GM13977 (cell line): ENCODE results near the gene OPA3.
A peak's percentile ranks its signal among the peaks of the same experiment; 100 is the strongest.

ENCODE experiments used
- DNase-seq: peaks from one replicate; pipeline ENCODE4 v3.0.0; 2012; ENCODE audit warnings: low spot score
- CTCF ChIP-seq: IDR thresholded peaks from 2 replicates; pipeline ENCODE4 v1.5.1; 2012; ENCODE audit warnings: mild to moderate bottlenecking, control low read depth; ENCODE audit not compliant: insufficient read depth; ENCODE audit errors: extremely low read depth, missing control alignments
- in situ Hi-C: fragments of 300-500 bp; cut with MboI; formaldehyde crosslinking; loops from one replicate; pipeline ENCODE4 v1.12.0; 2022; ENCODE audit warnings: low sequenced_read_pairs, low pct_unique_long_range_greater_than_20kb, mixed read lengths, inconsistent platforms; ENCODE audit not compliant: unreplicated experiment

Gene OPA3

GRCh38 chr19:45506989-45507871, 77.4 kb downstream of the OPA3 start, which contains the start of gene VASP:
Gene VASP, plus strand, starts transcription at chr19:45507479. Its CDS starts 293 bp downstream, at chr19:45507772.
- in situ Hi-C loops: no loop called here
- peak; percentile 90 for DNase-seq
- TF ChIP-seq CTCF: no peak

DNA sequence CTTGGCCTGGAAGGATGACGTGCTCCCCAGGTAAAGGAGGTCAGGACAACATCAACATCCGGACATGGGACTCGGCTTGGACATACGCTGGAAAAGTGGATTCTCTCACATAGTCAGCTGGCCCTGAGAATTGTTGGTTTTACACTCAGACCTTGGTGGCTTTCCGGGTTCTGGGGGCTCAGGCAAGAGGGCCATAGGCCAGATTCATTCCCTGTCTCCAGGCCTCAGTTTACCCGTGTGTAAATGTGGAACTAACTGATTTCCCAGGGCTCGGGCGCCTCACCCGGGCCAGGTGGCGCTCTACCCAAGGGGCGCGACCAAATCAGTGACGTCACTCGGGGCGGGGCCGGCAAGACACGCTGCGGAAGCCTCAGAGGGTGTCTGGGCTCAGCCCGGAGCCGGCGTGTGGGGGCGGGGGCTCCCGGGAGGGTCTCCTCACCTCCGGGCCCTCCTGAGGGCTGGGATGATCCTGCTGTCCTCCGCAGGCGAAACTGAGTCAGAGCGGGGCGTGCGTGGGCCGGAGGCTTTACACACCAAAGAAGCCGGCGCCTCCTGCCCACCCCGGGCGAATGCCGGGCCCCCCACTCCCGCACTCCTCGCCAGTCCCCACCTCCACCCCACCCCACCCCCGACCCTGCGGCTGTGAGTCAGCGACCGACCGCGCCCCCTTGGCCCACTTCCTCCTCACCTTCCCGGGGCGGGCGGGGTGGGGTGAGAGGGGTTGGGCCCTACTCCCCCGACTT, 78.2 kb downstream of the OPA3 start:
- peak; percentile 95 for DNase-seq
- peak; percentile 84 for TF ChIP-seq CTCF
- in situ Hi-C loops: no loop called here

GRCh38 chr19:45505996-45506245, 78.7 kb downstream of the OPA3 start:
- DNase-seq: no peak
- TF ChIP-seq CTCF: no peak
- in situ Hi-C loops: no loop called here

- TF ChIP-seq CTCF: no peak
- in situ Hi-C loops: no loop called here
- DNase-seq: no peak
Observed at GRCh38 chr19:45505151-45505995, 79.2 kb downstream of the OPA3 start.

DNA sequence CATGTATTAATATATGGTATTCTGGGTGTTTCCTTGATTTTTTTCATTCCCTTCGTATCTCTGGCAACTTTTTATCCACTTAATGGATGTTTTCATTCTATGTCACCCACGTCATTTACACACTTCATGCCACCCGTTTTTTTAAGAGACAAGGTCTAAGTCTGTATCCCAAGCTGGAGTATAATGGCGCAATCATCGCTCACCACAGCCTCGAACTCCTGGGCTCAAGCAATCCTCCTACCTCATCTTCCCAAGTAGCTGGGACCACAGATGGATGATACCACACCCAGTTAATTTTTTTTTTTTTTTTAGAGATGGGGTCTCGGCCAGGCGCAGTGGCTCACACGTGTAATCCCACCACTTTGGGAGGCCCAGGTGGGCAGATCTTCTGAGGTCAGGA, 80.7 kb downstream of the OPA3 start:
- DNase-seq: no peak
- in situ Hi-C loops: no loop called here
- no peak for TF ChIP-seq CTCF

- in situ Hi-C loops: no loop called here
- DNase-seq: no peak
- TF ChIP-seq CTCF: no peak
Observed at GRCh38 chr19:45502111-45502510, 82.5 kb downstream of the OPA3 start.
